NT2/D1 (cell line): Measurements from ENCODE around the gene SMURF1.

Experiments used
- SUZ12 ChIP-seq: IDR thresholded peaks from 2 replicates; pipeline ENCODE4 v1.6.1; 2011; ENCODE audit not compliant: insufficient read length, insufficient read depth; ENCODE audit errors: extremely low read depth
- ZNF274 ChIP-seq: IDR thresholded peaks from 2 replicates; pipeline ENCODE4 v1.6.1; 2011; ENCODE audit warnings: mild to moderate bottlenecking, low read depth, low read length

GRCh38 chr7:99124236-99124635, 19.7 kb downstream of the SMURF1 start:
- TF ChIP-seq ZNF274: no peak
- TF ChIP-seq SUZ12: no peak
